ENCODE results near the gene GPRC5A. TPM values are rescaled to one million over a fixed set of nuclear protein-coding genes. Genes with fewer than 3 reads are reported as not detected.

Gene GPRC5A
- total and polyA plus RNA-seq, 10 of the 15 experiments (the other 5 are each of a cell fraction or from before 2014, with no cell fraction given): 0.10 to 2.8 (median 1.1) TPM

DNA sequence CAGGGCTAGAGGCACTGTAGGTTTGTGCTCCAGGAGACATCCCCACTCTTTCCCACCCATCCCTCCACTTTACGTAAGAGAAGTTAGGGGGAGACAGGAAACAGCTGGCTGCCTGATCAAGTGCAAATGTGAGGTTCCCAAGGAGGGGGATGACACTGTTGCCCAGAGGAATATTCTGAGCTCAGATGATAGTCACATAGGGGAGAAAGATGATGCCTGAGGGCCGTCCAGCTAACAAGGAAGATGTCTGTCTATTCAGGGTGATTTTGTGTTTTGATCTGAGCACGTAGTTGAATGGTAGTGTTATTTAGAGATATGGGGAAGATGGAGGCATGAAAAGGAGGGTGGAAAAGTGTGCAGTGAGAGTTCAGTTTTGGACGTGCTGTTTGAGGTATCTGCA lies 74.5 kb downstream of the GPRC5A start:
- DNase-seq (ENCODE audit: low read depth, low spot score) (no peak), FAIRE-seq (no peak), ATAC-seq (no peak)
- no peak overlapping the region for H3K4me3 ChIP-seq
- H2AFZ ChIP-seq (ENCODE audit: control insufficient read depth, low read depth, low read length): no peak overlapping the region
- ChIA-PET RAD21 (ENCODE audit: unreplicated experiment) (no interaction called here), SMC1A (ENCODE audit: uncharacterized antibody, unreplicated experiment) (no interaction called here), POLR2A (no interaction called here), CTCF (no interaction called here)
- no peaks in the 10 kb centered on the region for H3K9me3 ChIP-seq (replicated peaks; ENCODE audit: control insufficient read depth, insufficient read depth, low read length)
- intact Hi-C loops (cut with micrococcal nuclease; ENCODE audit: unreplicated experiment) (no loop called here), in situ Hi-C loops (cut with MboI) (no loop called here)
- H3K27ac ChIP-seq (ENCODE audit: control insufficient read depth, insufficient read depth): no peak overlapping the region
- no peak overlapping the region for H3K9ac ChIP-seq (ENCODE audit: control insufficient read depth, insufficient read depth, low read length)
- H3K4me2 ChIP-seq (ENCODE audit: control insufficient read depth, insufficient read depth): no peak overlapping the region
- no TSS peak for BruUV-seq (replicated peaks)
- no peaks in the 10 kb centered on the region for H3K36me3 ChIP-seq (ENCODE audit: control insufficient read depth in 2 of 2, insufficient read depth in 2 of 2, low read length in 1 of 2)
- no peaks in the 10 kb centered on the region for H3K79me2 ChIP-seq (ENCODE audit: control insufficient read depth, insufficient read depth, low read length)
- H3K4me1 ChIP-seq (ENCODE audit: control insufficient read depth, insufficient read depth, low read length): no peaks in the 10 kb centered on the region
- H3K27me3 ChIP-seq (replicated peaks in 1 of 2; ENCODE audit: control insufficient read depth in 2 of 2, insufficient read depth in 2 of 2, low read length in 1 of 2): no peaks in the 10 kb centered on the region; a peak in 2 of 4 replicates
- WGBS (ENCODE audit: insufficient coverage, insufficient replicate concordance, low lambda C conversion rate, missing lambda C conversion rate): 53% methylated on average over 4 of the region's 4 CpGs
- no peak for TF ChIP-seq KLF5 (IDR thresholded peaks at IDR 0.05; ENCODE audit: partially characterized antibody)
- no peak for TF ChIP-seq TCF12 (IDR thresholded peaks at IDR 0.05; ENCODE audit: low read depth, low read length)
- no peak for TF ChIP-seq EED (IDR thresholded peaks at IDR 0.05; ENCODE audit: low read depth)
- TF ChIP-seq, protein P1, sequence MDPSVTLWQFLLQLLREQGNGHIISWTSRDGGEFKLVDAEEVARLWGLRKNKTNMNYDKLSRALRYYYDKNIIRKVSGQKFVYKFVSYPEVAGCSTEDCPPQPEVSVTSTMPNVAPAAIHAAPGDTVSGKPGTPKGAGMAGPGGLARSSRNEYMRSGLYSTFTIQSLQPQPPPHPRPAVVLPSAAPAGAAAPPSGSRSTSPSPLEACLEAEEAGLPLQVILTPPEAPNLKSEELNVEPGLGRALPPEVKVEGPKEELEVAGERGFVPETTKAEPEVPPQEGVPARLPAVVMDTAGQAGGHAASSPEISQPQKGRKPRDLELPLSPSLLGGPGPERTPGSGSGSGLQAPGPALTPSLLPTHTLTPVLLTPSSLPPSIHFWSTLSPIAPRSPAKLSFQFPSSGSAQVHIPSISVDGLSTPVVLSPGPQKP (IDR thresholded peaks at IDR 0.05; ENCODE audit: low read depth, low read length): no peak
- TF ChIP-seq CBFB (IDR thresholded peaks at IDR 0.05; ENCODE audit: low read depth): no peak
- TF ChIP-seq NFYB (IDR thresholded peaks at IDR 0.05; ENCODE audit: insufficient read depth, low read depth, low read length): no peak
- TF ChIP-seq HDAC2 (IDR thresholded peaks at IDR 0.05): no peak
- no peak for TF ChIP-seq KDM1A (IDR thresholded peaks at IDR 0.05; ENCODE audit: borderline replicate concordance)
- TF ChIP-seq BMI1 (IDR thresholded peaks at IDR 0.05; ENCODE audit: borderline replicate concordance): no peak
- no peaks in the 10 kb centered on the region for H4K20me1 ChIP-seq (ENCODE audit: control insufficient read depth, insufficient read depth)

MicroRNAs encoded within 50 kb of the gene (microRNA counts, 767-probe panel; counts per million panel counts)
- microRNA hsa-miR-614: 55.3 counts per million

Other genes with a start within 250 kb of the GPRC5A start
Only the 7 nearest of the 8 such genes appear.
- 2.1 and 2.7 TPM in 2 replicates for gene GPR19, start 195.4 kb upstream of the GPRC5A start, total RNA-seq (2014; rRNA removed)
- 3.9 and 4.1 TPM in 2 replicates for gene GPR19, start 195.4 kb upstream of the GPRC5A start, total RNA-seq (2014; rRNA removed; fragmentation: Illumina TruSeq; extraction: Trizol)
- gene GPR19, start 195.4 kb upstream of the GPRC5A start, total RNA-seq (2021): 2.6 and 3.4 TPM in 2 replicates
- gene GPR19, start 195.4 kb upstream of the GPRC5A start, polyA plus RNA-seq (2011; rRNA removed): 7.4 TPM in 2 replicates
- 4.0 and 9.8 TPM in 2 replicates for gene GPR19, start 195.4 kb upstream of the GPRC5A start, polyA plus RNA-seq (2014; fragmentation: Illumina TruSeq; extraction: Trizol)
- gene GPR19, start 195.4 kb upstream of the GPRC5A start, polyA plus RNA-seq (2014; fragmentation: Nextera tagmentation; extraction: Ambion mirVana): 1 to 10 TPM; 2.9 to 3.0 TPM
- gene GPR19, start 195.4 kb upstream of the GPRC5A start, polyA plus RNA-seq (2014; rRNA removed): 1.7 and 2.2 TPM in 2 replicates
- gene GPR19, start 195.4 kb upstream of the GPRC5A start, polyA plus RNA-seq (2016; fragmentation: Nextera tagmentation; extraction: Ambion mirVana): 1 to 10 TPM; 2.2 to 3.1 TPM
- 39.1 and 43.3 TPM in 2 replicates for gene CDKN1B, start 174.2 kb upstream of the GPRC5A start, total RNA-seq (2014; rRNA removed)
- 22.7 and 24.2 TPM in 2 replicates for gene CDKN1B, start 174.2 kb upstream of the GPRC5A start, total RNA-seq (2014; rRNA removed; fragmentation: Illumina TruSeq; extraction: Trizol)
- gene CDKN1B, start 174.2 kb upstream of the GPRC5A start, total RNA-seq (2021): 36.9 and 37.4 TPM in 2 replicates
- gene CDKN1B, start 174.2 kb upstream of the GPRC5A start, polyA plus RNA-seq (2011; rRNA removed): 25.4 and 39.5 TPM in 2 replicates
- gene CDKN1B, start 174.2 kb upstream of the GPRC5A start, polyA plus RNA-seq (2014; fragmentation: Illumina TruSeq; extraction: Trizol): 21.6 and 22.1 TPM in 2 replicates
- 1 to 10 TPM; 4.2 to 8.0 TPM for gene CDKN1B, start 174.2 kb upstream of the GPRC5A start, polyA plus RNA-seq (2014; fragmentation: Nextera tagmentation; extraction: Ambion mirVana)
- gene CDKN1B, start 174.2 kb upstream of the GPRC5A start, polyA plus RNA-seq (2014; rRNA removed): 27.8 and 29.2 TPM in 2 replicates
- gene CDKN1B, start 174.2 kb upstream of the GPRC5A start, polyA plus RNA-seq (2016; fragmentation: Nextera tagmentation; extraction: Ambion mirVana): 1 to 10 TPM; 4.9 to 5.5 TPM
- gene APOLD1, start 105.9 kb upstream of the GPRC5A start, total RNA-seq (2014; rRNA removed): 6.2 and 7.0 TPM in 2 replicates
- gene APOLD1, start 105.9 kb upstream of the GPRC5A start, total RNA-seq (2014; rRNA removed; fragmentation: Illumina TruSeq; extraction: Trizol): 4.5 TPM in 2 replicates
- 5.0 and 5.3 TPM in 2 replicates for gene APOLD1, start 105.9 kb upstream of the GPRC5A start, total RNA-seq (2021)
- gene APOLD1, start 105.9 kb upstream of the GPRC5A start, polyA plus RNA-seq (2011; rRNA removed): 3.9 TPM in 2 replicates
- 2.8 and 3.0 TPM in 2 replicates for gene APOLD1, start 105.9 kb upstream of the GPRC5A start, polyA plus RNA-seq (2014; fragmentation: Illumina TruSeq; extraction: Trizol)
- 1 to 10 TPM; 1.1 to 1.4 TPM for gene APOLD1, start 105.9 kb upstream of the GPRC5A start, polyA plus RNA-seq (2014; fragmentation: Nextera tagmentation; extraction: Ambion mirVana)
- 3.5 and 4.7 TPM in 2 replicates for gene APOLD1, start 105.9 kb upstream of the GPRC5A start, polyA plus RNA-seq (2014; rRNA removed)
- 1 to 10 TPM; 8.6 to 8.9 TPM for gene APOLD1, start 105.9 kb upstream of the GPRC5A start, polyA plus RNA-seq (2016; fragmentation: Nextera tagmentation; extraction: Ambion mirVana)
- gene DDX47, start 78.2 kb upstream of the GPRC5A start, total RNA-seq (2014; rRNA removed): 84.8 and 101 TPM in 2 replicates
- gene DDX47, start 78.2 kb upstream of the GPRC5A start, total RNA-seq (2014; rRNA removed; fragmentation: Illumina TruSeq; extraction: Trizol): 108 and 109 TPM in 2 replicates
- 94.0 and 94.5 TPM in 2 replicates for gene DDX47, start 78.2 kb upstream of the GPRC5A start, total RNA-seq (2021)
- gene DDX47, start 78.2 kb upstream of the GPRC5A start, polyA plus RNA-seq (2011; rRNA removed): 120 and 126 TPM in 2 replicates
- gene DDX47, start 78.2 kb upstream of the GPRC5A start, polyA plus RNA-seq (2014; fragmentation: Illumina TruSeq; extraction: Trizol): 119 and 142 TPM in 2 replicates
- 100 to 1,000 TPM; 244 to 266 TPM for gene DDX47, start 78.2 kb upstream of the GPRC5A start, polyA plus RNA-seq (2014; fragmentation: Nextera tagmentation; extraction: Ambion mirVana)
- 71.6 and 85.0 TPM in 2 replicates for gene DDX47, start 78.2 kb upstream of the GPRC5A start, polyA plus RNA-seq (2014; rRNA removed)
- gene DDX47, start 78.2 kb upstream of the GPRC5A start, polyA plus RNA-seq (2016; fragmentation: Nextera tagmentation; extraction: Ambion mirVana): 100 to 1,000 TPM; 125 to 132 TPM
- 0.82 and 0.90 TPM in 2 replicates for gene GPRC5D, start 60.6 kb downstream of the GPRC5A start, total RNA-seq (2014; rRNA removed)
- gene GPRC5D, start 60.6 kb downstream of the GPRC5A start, total RNA-seq (2014; rRNA removed; fragmentation: Illumina TruSeq; extraction: Trizol): 0.18 and 0.23 TPM in 2 replicates
- not detected in 2 replicates for gene GPRC5D, start 60.6 kb downstream of the GPRC5A start, total RNA-seq (2021)
- gene GPRC5D, start 60.6 kb downstream of the GPRC5A start, polyA plus RNA-seq (2011; rRNA removed): not detected in 2 replicates
- gene GPRC5D, start 60.6 kb downstream of the GPRC5A start, polyA plus RNA-seq (2014; fragmentation: Illumina TruSeq; extraction: Trizol): 0.66 and 0.71 TPM in 2 replicates
- gene GPRC5D, start 60.6 kb downstream of the GPRC5A start, polyA plus RNA-seq (2014; fragmentation: Nextera tagmentation; extraction: Ambion mirVana): under 1 TPM in 1 of 2 experiments, not detected in 1; 0.35 TPM
- gene GPRC5D, start 60.6 kb downstream of the GPRC5A start, polyA plus RNA-seq (2014; rRNA removed): 0.65 and 0.89 TPM in 2 replicates
- under 1 TPM; 0.32 to 0.37 TPM for gene GPRC5D, start 60.6 kb downstream of the GPRC5A start, polyA plus RNA-seq (2016; fragmentation: Nextera tagmentation; extraction: Ambion mirVana)
- not detected in 2 replicates for gene HEBP1, start 108.7 kb downstream of the GPRC5A start, total RNA-seq (2014; rRNA removed)
- not detected in 2 replicates for gene HEBP1, start 108.7 kb downstream of the GPRC5A start, total RNA-seq (2014; rRNA removed; fragmentation: Illumina TruSeq; extraction: Trizol)
- gene HEBP1, start 108.7 kb downstream of the GPRC5A start, total RNA-seq (2021): 0.18 and 0.37 TPM in 2 replicates
- not detected in 2 replicates for gene HEBP1, start 108.7 kb downstream of the GPRC5A start, polyA plus RNA-seq (2011; rRNA removed)
- gene HEBP1, start 108.7 kb downstream of the GPRC5A start, polyA plus RNA-seq (2014; fragmentation: Illumina TruSeq; extraction: Trizol): 0.10 TPM in 1 of 2 replicates, not detected in the other
- gene HEBP1, start 108.7 kb downstream of the GPRC5A start, polyA plus RNA-seq (2014; fragmentation: Nextera tagmentation; extraction: Ambion mirVana): under 1 TPM in 1 of 2 experiments, not detected in 1; 0.07 TPM
- gene HEBP1, start 108.7 kb downstream of the GPRC5A start, polyA plus RNA-seq (2014; rRNA removed): not detected in 2 replicates
- under 1 TPM; 0.30 to 0.32 TPM for gene HEBP1, start 108.7 kb downstream of the GPRC5A start, polyA plus RNA-seq (2016; fragmentation: Nextera tagmentation; extraction: Ambion mirVana)
- gene FAM234B, start 152.8 kb downstream of the GPRC5A start, total RNA-seq (2014; rRNA removed): 0.11 and 0.33 TPM in 2 replicates
- gene FAM234B, start 152.8 kb downstream of the GPRC5A start, total RNA-seq (2014; rRNA removed; fragmentation: Illumina TruSeq; extraction: Trizol): 0.13 and 0.28 TPM in 2 replicates
- 0.29 and 0.36 TPM in 2 replicates for gene FAM234B, start 152.8 kb downstream of the GPRC5A start, total RNA-seq (2021)
- 2.4 and 2.8 TPM in 2 replicates for gene FAM234B, start 152.8 kb downstream of the GPRC5A start, polyA plus RNA-seq (2011; rRNA removed)
- gene FAM234B, start 152.8 kb downstream of the GPRC5A start, polyA plus RNA-seq (2014; fragmentation: Illumina TruSeq; extraction: Trizol): 0.21 and 0.27 TPM in 2 replicates
- gene FAM234B, start 152.8 kb downstream of the GPRC5A start, polyA plus RNA-seq (2014; fragmentation: Nextera tagmentation; extraction: Ambion mirVana): under 1 TPM; 0.09 to 0.16 TPM
- gene FAM234B, start 152.8 kb downstream of the GPRC5A start, polyA plus RNA-seq (2014; rRNA removed): 0.15 and 0.18 TPM in 2 replicates
- gene FAM234B, start 152.8 kb downstream of the GPRC5A start, polyA plus RNA-seq (2016; fragmentation: Nextera tagmentation; extraction: Ambion mirVana): under 1 TPM; 0.24 to 0.43 TPM

Data from GM12878 (cell line).